Measurements from ENCODE around the gene VAX1. TPM values are rescaled to one million over a fixed set of nuclear protein-coding genes. Genes with fewer than 3 reads are reported as not detected.

VAX1 gene
- total and polyA plus RNA-seq, 9 of the 15 experiments (the other 6 are each of a cell fraction or from before 2014, with no cell fraction given), result not detected

GRCh38 chr10:117163954-117164548 lies 26.0 kb upstream of the VAX1 start:
- Histone ChIP-seq H3K4me1 (replicated peaks in 1 of 2; ENCODE audit: control insufficient read depth in 2 of 2, insufficient read depth in 2 of 2, low read length in 2 of 2) (peaks cover 0 to 31% of the 10 kb centered on the region in 2 experiments; a peak in 2 of 5 replicates), H3K79me2 (ENCODE audit: control insufficient read depth, insufficient read depth, low read length) (no peaks in the 10 kb centered on the region), H3K9me1 (ENCODE audit: control insufficient read depth, insufficient read depth, low read length) (no peaks in the 10 kb centered on the region), H4K20me1 (replicated peaks; ENCODE audit: control insufficient read depth, insufficient read depth, low read length) (peaks cover 4% of the 10 kb centered on the region; the same call in 1 of the 2 replicates), H3K27me3 (ENCODE audit: control insufficient read depth in 2 of 2, insufficient read depth in 2 of 2, low read length in 2 of 2) (peaks cover 23 to 58% of the 10 kb centered on the region in 2 experiments; a peak in 4 of 5 replicates), H3K4me2 (ENCODE audit: insufficient read depth, low read length) (no peak overlapping the region), H3K9me3 (replicated peaks; ENCODE audit: control insufficient read depth, insufficient read depth, low read depth, low read length) (no peaks in the 10 kb centered on the region), H2AFZ (ENCODE audit: low read depth, low read length) (no peak overlapping the region), H3K4me3 (no peak overlapping the region), H3K36me3 (ENCODE audit: control insufficient read depth, insufficient read depth, low read length) (no peaks in the 10 kb centered on the region), H3K27ac (ENCODE audit: extremely low read depth, low read depth, low read length) (no peak overlapping the region), H3K9ac (ENCODE audit: insufficient read depth in 1 of 2, low read depth in 2 of 2, low read length in 2 of 2) (no peak overlapping the region)
- ChIA-PET CTCF (ENCODE audit: low intra/inter-chr PET ratio) (no interaction called here), POLR2A (interaction anchor here (0.6 kb wide), 1 partner anchor 159 kb away, joined by 3 read pairs; the partner anchor contains the start of gene SHTN1)
- BruUV-seq (replicated peaks), result no TSS peak
- 7% methylated on average over 16 of the region's 16 CpGs for WGBS (ENCODE audit: insufficient coverage, low coverage, missing lambda C conversion rate)
- DNase-seq (ENCODE audit: extremely low read depth in 1 of 4, low spot score in 3 of 4) (no peak), ATAC-seq (no peak), FAIRE-seq (no peak)
- intact Hi-C loops (cut with micrococcal nuclease) (no loop called here), in situ Hi-C loops (cut with MboI) (loop anchor here (25.0 kb wide), 1 partner anchor 702 kb away; no protein-coding TSS in a partner anchor)
- TF ChIP-seq CHD7 (IDR thresholded peaks at IDR 0.05; ENCODE audit: low read depth, low read length) (no peak), POLR2AphosphoS2 (IDR thresholded peaks at IDR 0.05; ENCODE audit: low read length) (no peak), TRIM25 (IDR thresholded peaks at IDR 0.05; ENCODE audit: borderline replicate concordance) (no peak), KLF13 (tag; IDR thresholded peaks at IDR 0.05; ENCODE audit: borderline replicate concordance, low read depth) (no peak), ZFP1 (CRISPR knock-in tag; IDR thresholded peaks at IDR 0.05) (no peak), KAT8 (IDR thresholded peaks at IDR 0.05; ENCODE audit: low read depth) (no peak)

Data from K562 (cell line).